Midbrain (tissue), 1 donor: Measurements from ENCODE around the gene CACNA1E.

Source experiments
- DNase-seq: peaks from one replicate; lab custom pipeline; 2025; lab: John Stamatoyannopoulos, UW

The CACNA1E gene

GRCh38 chr1:181637998-181638397, 154.7 kb downstream of the CACNA1E start:
- no peak for DNase-seq

GRCh38 chr1:181640956-181641355, 157.6 kb downstream of the CACNA1E start:
- DNase-seq, result no peak

- DNase-seq, result no peak
These were observed 160.3 kb downstream of the CACNA1E start for GRCh38 chr1:181643631-181644030.

- DNase-seq, result no peak
These were observed 161.9 kb downstream of the CACNA1E start for GRCh38 chr1:181645171-181645570.

GRCh38 chr1:181646710-181647109, 163.4 kb downstream of the CACNA1E start:
- DNase-seq, result no peak

- DNase-seq, result no peak
These were observed 164.2 kb downstream of the CACNA1E start for GRCh38 chr1:181647314-181648035.

GRCh38 chr1:181651276-181651675, 168.0 kb downstream of the CACNA1E start:
- no peak for DNase-seq

GRCh38 chr1:181655756-181656155, 172.4 kb downstream of the CACNA1E start:
- DNase-seq, result no peak

- no peak for DNase-seq
These were observed 173.2 kb downstream of the CACNA1E start for GRCh38 chr1:181656491-181656890.

GRCh38 chr1:181658581-181658980, 175.3 kb downstream of the CACNA1E start:
- DNase-seq, result no peak

- no peak for DNase-seq
These were observed 176.1 kb downstream of the CACNA1E start for GRCh38 chr1:181659321-181659957.

- no peak for DNase-seq
These were observed 177.3 kb downstream of the CACNA1E start for GRCh38 chr1:181660621-181661020.

GRCh38 chr1:181661569-181661968, 178.3 kb downstream of the CACNA1E start:
- no peak for DNase-seq

- no peak for DNase-seq
These were observed 179.3 kb downstream of the CACNA1E start for GRCh38 chr1:181662606-181663005.

- no peak for DNase-seq
These were observed 181.2 kb downstream of the CACNA1E start for GRCh38 chr1:181664543-181664942.

- DNase-seq, result no peak
These were observed 185.9 kb downstream of the CACNA1E start for GRCh38 chr1:181669246-181669645.

- DNase-seq, result no peak
These were observed 191.3 kb downstream of the CACNA1E start for GRCh38 chr1:181674617-181675016.

- DNase-seq, result no peak
These were observed 192.0 kb downstream of the CACNA1E start for GRCh38 chr1:181675091-181675917.

GRCh38 chr1:181675918-181676190, 192.5 kb downstream of the CACNA1E start:
- DNase-seq, result no peak

- peak; percentile 55 for DNase-seq
These were observed 193.0 kb downstream of the CACNA1E start for GRCh38 chr1:181676269-181676668.

GRCh38 chr1:181680332-181680731, 197.0 kb downstream of the CACNA1E start:
- DNase-seq, result no peak

- no peak for DNase-seq
These were observed 197.6 kb downstream of the CACNA1E start for GRCh38 chr1:181680871-181681270.

GRCh38 chr1:181685211-181685610, 201.9 kb downstream of the CACNA1E start:
- no peak for DNase-seq
